Activated T-helper 1 cell treated with anti-CD3 and anti-CD28 coated beads, Interleukin-12 subunit alpha, Interleukin-12 subunit beta, Interleukin-2, Interleukin-4 antibody, amounts not matched to agents 30 ng/mL and 10 ng/mL and 1 ng/mL, durations not matched to agents 14 hours and 24 hours and 36 hours (primary cell): ENCODE measurements around the gene DIO1. TPM values are rescaled to one million over a fixed set of nuclear protein-coding genes. Genes with fewer than 3 reads are reported as not detected.

Experiments used
- DNase-seq: peaks from one replicate; pipeline ENCODE4 v3.0.0; 2021; ENCODE audit warnings: low spot score
- H3K27ac Mint-ChIP-seq: one replicate; pipeline ENCODE4 v1.8.0; 2021; ENCODE audit warnings: mild to moderate bottlenecking, mixed read lengths
- H3K27me3 Mint-ChIP-seq: one replicate; pipeline ENCODE4 v1.8.0; 2022; ENCODE audit warnings: mild to moderate bottlenecking, moderate library complexity, mixed read lengths; ENCODE audit not compliant: insufficient read depth
- H3K36me3 Mint-ChIP-seq: one replicate; pipeline ENCODE4 v1.8.0; 2021; ENCODE audit warnings: low read depth, mixed read lengths
- H3K4me1 Mint-ChIP-seq: one replicate; pipeline ENCODE4 v1.8.0; 2021; ENCODE audit warnings: low read depth, mixed read lengths
- H3K4me3 Mint-ChIP-seq: one replicate; pipeline ENCODE4 v1.8.0; 2021; ENCODE audit warnings: mild to moderate bottlenecking, moderate library complexity, mixed read lengths
- H3K9me3 Mint-ChIP-seq: one replicate; pipeline ENCODE4 v1.8.0; 2021; ENCODE audit warnings: mixed read lengths
- intact Hi-C: fragments of 100-400 bp; cut with micrococcal nuclease; formaldehyde crosslinking; loops from one replicate; pipeline ENCODE4 v1.15.1; 2024
- total RNA-seq: library from RNA; stranded (reverse); gene quantifications from 2 replicates; pipeline ENCODE4 v1.2.3, GENCODE V29; 2022

Gene DIO1
- total RNA-seq, 1 donor from 2014 or later = not detected

DNA sequence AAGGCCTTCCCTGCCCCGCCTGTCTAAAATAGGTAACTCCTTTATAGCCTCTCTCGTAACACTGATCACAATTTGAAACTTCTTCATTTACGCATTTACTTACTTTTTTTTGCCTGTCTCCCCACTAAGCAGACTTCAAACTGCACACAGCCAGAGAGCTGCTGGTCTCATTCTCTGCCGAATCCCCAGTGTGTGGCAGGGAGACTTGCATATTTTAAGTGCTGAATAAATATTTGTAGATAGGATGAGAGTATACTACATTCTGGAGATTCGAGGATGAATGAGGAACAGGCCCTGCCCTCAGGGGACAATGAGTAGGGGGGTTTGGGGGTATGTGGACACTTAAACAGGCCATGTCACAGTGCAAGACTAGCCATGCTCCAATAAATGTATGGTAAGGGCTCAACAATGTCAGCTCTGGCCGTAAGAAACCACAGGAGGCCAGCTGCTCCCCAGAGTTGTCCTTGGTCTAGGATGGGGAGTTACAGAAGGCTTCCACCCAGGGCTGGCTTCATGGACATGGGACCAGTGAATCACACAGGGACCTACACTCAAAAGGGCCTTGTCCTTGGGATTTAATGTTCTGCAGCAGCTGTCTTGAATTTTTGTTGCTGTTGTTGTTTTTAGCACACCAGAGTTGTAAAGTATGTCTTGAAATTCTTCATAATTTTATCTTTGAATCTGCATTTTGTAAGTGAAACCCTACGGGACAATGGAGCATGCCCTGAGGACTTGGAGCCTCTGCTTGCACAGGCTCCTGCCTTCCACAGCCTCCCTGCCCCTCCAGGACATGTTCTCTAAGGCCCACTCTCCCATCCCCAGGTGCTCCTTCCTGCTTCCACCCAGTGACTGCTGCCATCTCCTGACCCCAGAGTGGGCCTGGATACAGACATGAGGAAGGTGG lies 8.5 kb downstream of the DIO1 start:
- H3K4me1 Mint-ChIP-seq = peaks cover 11% of the 10 kb centered on the region
- H3K27ac Mint-ChIP-seq = no peak overlapping the region
- H3K27me3 Mint-ChIP-seq = no peaks in the 10 kb centered on the region
- no peaks in the 10 kb centered on the region for H3K36me3 Mint-ChIP-seq
- no peaks in the 10 kb centered on the region for H3K9me3 Mint-ChIP-seq
- intact Hi-C loops = no loop called here
- no peak overlapping the region for H3K4me3 Mint-ChIP-seq
- DNase-seq = no peak

DNA sequence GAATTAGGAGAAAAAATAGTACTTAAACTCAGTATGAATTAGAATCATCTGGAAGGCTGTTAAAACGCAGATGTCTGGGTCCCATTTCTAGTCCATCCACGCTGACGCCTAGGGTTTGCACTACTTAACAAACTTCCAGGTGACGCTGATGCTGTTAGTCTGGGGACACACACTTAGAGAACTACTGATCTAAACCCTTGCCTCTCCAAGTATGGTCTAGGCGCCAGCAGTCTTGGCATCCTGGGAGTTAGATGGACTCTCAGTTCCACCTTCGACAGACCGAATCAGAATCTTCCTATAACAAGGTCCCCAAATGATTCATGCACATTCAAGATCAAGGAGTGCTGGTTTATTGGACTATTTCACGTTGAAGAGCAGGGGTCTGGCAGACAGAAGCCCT lies 11.5 kb downstream of the DIO1 start:
- Mint-ChIP-seq H3K4me3 (no peak overlapping the region), H3K27ac (no peak overlapping the region), H3K9me3 (no peaks in the 10 kb centered on the region), H3K27me3 (no peaks in the 10 kb centered on the region), H3K36me3 (no peaks in the 10 kb centered on the region), H3K4me1 (peaks cover 11% of the 10 kb centered on the region)
- no peak for DNase-seq
- intact Hi-C loops = no loop called here

DNA sequence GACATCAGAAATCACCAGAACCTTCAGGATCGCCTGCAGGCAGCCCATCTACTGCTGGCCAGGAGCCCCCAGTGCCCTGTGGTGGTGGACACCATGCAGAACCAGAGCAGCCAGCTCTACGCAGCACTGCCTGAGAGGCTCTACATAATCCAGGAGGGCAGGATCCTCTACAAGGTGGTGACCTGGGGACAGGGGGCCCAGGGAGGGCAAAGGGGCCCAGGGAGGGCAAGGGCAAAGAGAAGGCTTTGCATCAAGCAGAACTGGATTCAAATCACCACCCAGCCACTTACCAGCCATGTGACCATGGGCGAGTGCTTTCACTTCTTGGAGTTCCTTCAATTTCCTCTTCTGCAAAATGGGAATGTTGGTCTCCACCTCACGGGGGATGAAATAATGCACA lies 12.1 kb downstream of the DIO1 start:
- H3K4me3 Mint-ChIP-seq = no peak overlapping the region
- intact Hi-C loops = no loop called here
- H3K27me3 Mint-ChIP-seq = no peaks in the 10 kb centered on the region

DNA sequence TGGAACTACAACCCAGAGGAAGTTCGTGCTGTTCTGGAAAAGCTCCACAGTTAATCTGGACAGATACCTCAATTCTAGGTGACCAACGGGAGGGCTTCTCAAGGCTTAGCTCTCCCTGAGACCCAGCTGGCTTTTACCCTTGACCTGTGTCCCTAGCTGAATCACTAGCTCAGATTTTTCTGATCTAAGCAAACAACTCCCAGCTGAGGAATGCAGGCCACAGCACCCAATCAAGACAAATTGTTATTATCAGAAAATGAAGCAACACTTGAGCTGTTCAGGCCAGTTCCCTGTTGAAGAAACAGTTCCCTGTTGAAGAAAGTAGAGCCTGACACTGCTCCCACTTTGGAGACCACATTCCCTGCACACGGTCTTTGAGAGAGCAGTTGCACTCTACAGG lies 16.0 kb downstream of the DIO1 start:
- no peak overlapping the region for H3K4me3 Mint-ChIP-seq
- no peak for DNase-seq
- peaks cover under 1% of the 10 kb centered on the region for H3K4me1 Mint-ChIP-seq
- no peaks in the 10 kb centered on the region for H3K27me3 Mint-ChIP-seq
- intact Hi-C loops = no loop called here
- H3K27ac Mint-ChIP-seq = no peak overlapping the region
- peaks cover 5% of the 10 kb centered on the region for H3K36me3 Mint-ChIP-seq
- H3K9me3 Mint-ChIP-seq = no peaks in the 10 kb centered on the region

More for the DNA sequence above, 12.1 kb downstream of the DIO1 start:
- no peak for DNase-seq
- H3K4me1 Mint-ChIP-seq = peaks cover 5% of the 10 kb centered on the region
- H3K9me3 Mint-ChIP-seq = no peaks in the 10 kb centered on the region
- no peak overlapping the region for H3K27ac Mint-ChIP-seq
- no peaks in the 10 kb centered on the region for H3K36me3 Mint-ChIP-seq

DNA sequence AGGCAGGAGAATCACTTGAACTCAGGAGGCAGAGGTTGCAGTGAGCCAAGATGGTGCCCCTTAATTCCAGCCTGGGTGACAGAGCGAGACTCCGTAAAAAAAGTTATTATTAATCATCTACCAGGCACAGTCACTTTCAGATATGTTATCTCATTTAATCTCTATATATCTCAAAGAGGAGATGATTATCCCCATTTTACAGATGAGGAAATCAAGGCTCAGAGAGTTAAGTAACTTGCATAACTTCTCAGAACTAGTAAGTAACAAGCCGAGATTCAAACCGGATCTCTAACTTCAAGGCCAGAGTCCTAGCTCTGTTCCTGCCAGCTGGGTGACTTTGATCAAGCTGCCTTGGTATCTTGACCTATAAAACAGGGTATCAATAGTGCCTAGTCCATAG lies 17.5 kb downstream of the DIO1 start:
- no peak for DNase-seq
- Mint-ChIP-seq H3K4me1 (peaks cover 16% of the 10 kb centered on the region), H3K9me3 (no peaks in the 10 kb centered on the region), H3K4me3 (no peak overlapping the region), H3K27me3 (no peaks in the 10 kb centered on the region), H3K36me3 (peaks cover 13% of the 10 kb centered on the region), H3K27ac (no peak overlapping the region)
- intact Hi-C loops = no loop called here

DNA sequence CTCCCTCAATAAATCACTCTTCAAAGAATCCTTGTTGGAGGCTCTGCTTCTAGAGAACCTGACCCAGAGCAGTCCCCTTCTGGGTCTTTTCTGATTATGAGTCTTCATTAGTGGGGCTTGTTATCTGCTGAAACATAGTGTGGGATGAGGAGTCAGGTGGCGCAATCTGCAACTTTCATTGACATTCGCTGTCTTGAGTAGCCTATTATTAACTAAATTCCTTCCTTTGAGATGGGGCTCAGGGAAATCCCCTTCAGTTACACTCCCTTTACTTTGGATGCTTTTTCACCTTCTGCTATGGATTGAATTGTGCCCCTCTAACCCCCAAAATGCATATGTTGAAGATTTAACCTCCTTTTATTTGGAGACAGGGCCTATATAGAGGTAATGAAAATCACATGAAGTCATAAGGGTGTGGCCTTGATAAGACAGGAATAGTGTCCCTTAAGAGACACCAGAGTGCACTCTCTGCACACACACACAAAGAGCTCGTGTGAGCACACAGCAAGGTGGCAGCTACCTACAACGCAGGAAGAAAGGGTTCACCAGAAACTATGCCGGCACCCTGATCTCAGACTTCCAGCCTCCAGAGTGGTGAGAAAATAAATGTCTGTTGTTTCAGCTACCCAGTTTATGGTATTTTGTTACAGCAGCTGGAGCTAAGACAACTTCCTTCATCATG lies 19.5 kb downstream of the DIO1 start:
- H3K9me3 Mint-ChIP-seq = no peaks in the 10 kb centered on the region
- H3K27me3 Mint-ChIP-seq = no peaks in the 10 kb centered on the region
- peaks cover 34% of the 10 kb centered on the region for H3K4me1 Mint-ChIP-seq
- H3K36me3 Mint-ChIP-seq = peaks cover 16% of the 10 kb centered on the region
- no peak overlapping the region for H3K4me3 Mint-ChIP-seq
- intact Hi-C loops = no loop called here
- DNase-seq = no peak
- H3K27ac Mint-ChIP-seq = no peak overlapping the region

DNA sequence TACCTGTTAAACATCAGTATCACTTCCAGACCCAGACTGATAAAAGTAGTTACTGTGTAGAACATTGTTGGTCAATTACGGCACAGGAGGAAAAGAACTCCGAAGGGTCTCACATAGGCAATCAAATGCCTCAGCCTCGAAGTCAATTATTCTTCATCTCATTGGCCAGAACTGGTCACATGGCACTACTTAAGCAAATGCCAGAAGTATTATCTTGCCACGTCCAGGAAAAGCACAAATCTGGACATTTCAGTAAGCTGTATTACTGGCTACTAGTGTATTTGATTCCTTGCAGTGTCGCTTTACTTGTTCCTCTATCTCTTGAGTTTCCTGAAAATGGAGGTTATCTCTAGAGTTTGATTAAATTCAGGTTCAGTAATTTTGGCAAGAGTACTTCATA lies 24.4 kb downstream of the DIO1 start:
- no peaks in the 10 kb centered on the region for H3K27me3 Mint-ChIP-seq
- intact Hi-C loops = loop anchor here (2.0 kb wide), 1 partner anchor 24 kb away; no protein-coding TSS in a partner anchor
- no peaks in the 10 kb centered on the region for H3K9me3 Mint-ChIP-seq
- H3K4me3 Mint-ChIP-seq = no peak overlapping the region
- no peak for DNase-seq
- no peak overlapping the region for H3K27ac Mint-ChIP-seq
- peaks cover 48% of the 10 kb centered on the region for H3K4me1 Mint-ChIP-seq
- peaks cover 24% of the 10 kb centered on the region for H3K36me3 Mint-ChIP-seq

DNA sequence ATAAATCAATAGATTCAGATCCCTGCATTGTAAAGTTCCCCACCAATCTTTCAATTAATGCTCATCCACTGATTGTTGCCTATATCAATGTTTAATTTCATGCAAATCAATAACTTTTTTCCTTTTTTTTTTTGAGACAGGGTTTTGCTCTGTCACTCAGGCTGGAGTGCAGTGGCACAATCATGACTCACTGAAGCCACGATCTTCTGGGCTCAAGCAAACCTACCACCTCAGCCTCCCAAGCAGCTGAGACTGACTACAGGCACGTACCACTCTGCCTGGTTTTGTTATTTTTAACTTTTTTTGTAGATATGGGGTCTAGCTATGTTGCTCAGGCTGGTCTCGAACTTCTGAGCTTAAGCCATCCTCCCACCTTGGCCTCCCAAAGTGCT lies 25.7 kb downstream of the DIO1 start:
- no peaks in the 10 kb centered on the region for H3K27me3 Mint-ChIP-seq
- H3K27ac Mint-ChIP-seq = peak overlapping the region; percentile 90
- no peak overlapping the region for H3K4me3 Mint-ChIP-seq
- DNase-seq = no peak
- H3K4me1 Mint-ChIP-seq = peaks cover 48% of the 10 kb centered on the region
- intact Hi-C loops = loop anchor here (1.0 to 2.0 kb wide), 2 partner anchors 23 to 30 kb away; partner anchors contain the start of gene YIPF1
- no peaks in the 10 kb centered on the region for H3K9me3 Mint-ChIP-seq
- H3K36me3 Mint-ChIP-seq = peaks cover 26% of the 10 kb centered on the region

DNA sequence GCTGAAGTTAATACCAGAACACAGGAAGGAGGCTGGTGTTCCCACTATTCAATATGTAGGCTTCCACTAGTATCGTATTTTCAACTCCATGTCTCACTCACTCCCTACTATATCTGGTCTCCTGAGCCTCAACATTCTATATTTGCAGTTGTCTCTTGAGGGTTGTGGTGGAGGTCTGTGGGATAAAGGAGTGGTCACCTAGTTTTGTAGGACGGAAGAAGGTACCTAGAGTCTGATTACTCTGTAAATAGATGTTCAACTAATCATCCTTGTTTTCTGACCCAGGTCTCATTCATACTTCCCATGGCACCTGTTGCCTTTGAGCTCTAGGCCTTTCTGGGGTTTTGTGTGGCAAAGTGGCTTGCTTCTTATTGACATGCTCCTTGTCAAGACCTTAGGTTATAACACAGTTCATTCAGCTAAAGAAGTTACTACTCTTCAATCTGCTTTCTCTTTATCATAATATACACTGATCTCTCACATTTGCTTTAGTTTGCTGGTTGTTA lies 33.4 kb downstream of the DIO1 start:
- intact Hi-C loops = no loop called here
- peaks cover 32% of the 10 kb centered on the region for H3K36me3 Mint-ChIP-seq

DNA sequence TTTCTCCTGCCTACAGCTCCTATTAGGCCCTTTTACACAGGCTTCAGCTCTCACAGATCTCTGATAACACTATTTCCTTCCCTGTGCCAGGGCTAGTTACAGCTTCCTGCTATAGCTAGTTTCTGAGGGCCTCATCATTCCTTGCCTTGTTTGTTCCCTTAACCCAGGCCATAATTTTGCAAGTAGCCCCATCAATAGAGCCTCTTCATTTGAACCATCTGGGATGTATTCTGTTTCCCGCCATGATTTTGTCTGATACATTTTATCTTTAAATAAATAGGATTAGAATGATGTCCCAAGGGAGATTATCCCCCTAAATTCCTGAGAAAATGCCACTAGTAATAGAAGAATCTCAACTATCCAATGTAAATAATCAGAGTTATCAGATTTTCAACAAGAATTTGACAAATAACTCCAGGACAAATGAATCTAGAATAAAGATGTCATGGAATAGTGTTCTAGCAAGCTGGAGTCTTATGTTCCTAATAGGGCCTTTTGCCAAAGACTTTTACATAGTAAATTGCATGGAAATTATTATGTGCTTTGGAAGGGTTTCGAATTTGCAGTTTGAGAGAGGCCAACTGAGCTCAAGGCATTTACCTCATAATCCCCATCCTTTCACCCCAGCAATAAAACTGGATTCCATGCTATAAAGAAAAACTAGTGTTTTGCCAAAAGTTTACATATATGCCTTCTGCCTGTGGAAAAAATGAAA lies 35.4 kb downstream of the DIO1 start:
- H3K4me3 Mint-ChIP-seq = no peak overlapping the region
- H3K27ac Mint-ChIP-seq = peak overlapping the region; percentile 3
- no peak for DNase-seq
- H3K4me1 Mint-ChIP-seq = no peaks in the 10 kb centered on the region
- peaks cover 6% of the 10 kb centered on the region for H3K9me3 Mint-ChIP-seq
- intact Hi-C loops = no loop called here
- H3K27me3 Mint-ChIP-seq = no peaks in the 10 kb centered on the region
- peaks cover 36% of the 10 kb centered on the region for H3K36me3 Mint-ChIP-seq

More for the DNA sequence above, 33.4 kb downstream of the DIO1 start:
- H3K27ac Mint-ChIP-seq = no peak overlapping the region
- H3K4me1 Mint-ChIP-seq = no peaks in the 10 kb centered on the region
- H3K4me3 Mint-ChIP-seq = no peak overlapping the region
- no peaks in the 10 kb centered on the region for H3K27me3 Mint-ChIP-seq
- DNase-seq = no peak
- H3K9me3 Mint-ChIP-seq = no peaks in the 10 kb centered on the region

DNA sequence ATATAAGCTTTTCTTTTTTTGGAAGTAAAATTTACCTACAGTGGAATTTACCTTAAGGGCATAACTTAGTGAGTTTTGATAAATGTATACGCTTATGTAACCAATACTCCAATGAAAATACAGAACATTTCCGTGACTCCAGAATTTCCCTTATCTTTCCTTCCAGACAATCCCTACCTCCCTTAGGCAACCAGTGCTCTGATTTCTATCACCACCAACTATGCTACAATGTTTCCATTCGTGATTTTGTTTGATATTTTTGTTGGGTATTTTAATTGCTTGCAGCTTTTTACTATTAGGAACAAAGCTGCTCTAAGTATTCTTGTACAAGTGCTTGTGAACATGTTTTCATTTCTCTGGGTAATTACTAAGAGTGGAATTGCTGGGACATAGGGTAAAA lies 36.9 kb downstream of the DIO1 start:
- intact Hi-C loops = no loop called here
- DNase-seq = no peak
- no peaks in the 10 kb centered on the region for H3K4me1 Mint-ChIP-seq
- H3K27ac Mint-ChIP-seq = no peak overlapping the region
- no peaks in the 10 kb centered on the region for H3K27me3 Mint-ChIP-seq
- H3K9me3 Mint-ChIP-seq = peaks cover 6% of the 10 kb centered on the region
- H3K4me3 Mint-ChIP-seq = no peak overlapping the region
- peaks cover 41% of the 10 kb centered on the region for H3K36me3 Mint-ChIP-seq

DNA sequence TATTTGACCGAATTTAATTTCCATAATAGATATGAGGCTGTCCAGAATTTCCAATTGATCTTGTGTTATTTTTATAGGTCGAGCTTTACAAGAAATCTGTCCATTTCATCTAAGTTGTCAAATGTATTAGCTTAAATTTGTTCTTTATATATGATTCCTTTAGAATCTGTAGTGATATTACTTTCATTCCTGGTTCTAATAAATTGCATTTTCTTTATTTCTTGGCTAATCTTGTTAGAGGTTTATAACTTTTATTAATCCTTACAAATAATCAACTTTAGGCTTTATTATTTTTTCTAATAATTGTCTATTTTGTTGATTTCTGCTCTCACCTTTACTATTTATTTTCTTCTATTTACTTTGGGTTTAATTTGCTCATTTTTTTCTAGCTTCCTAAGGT lies 37.5 kb downstream of the DIO1 start:
- Mint-ChIP-seq H3K4me1 (no peaks in the 10 kb centered on the region), H3K36me3 (peaks cover 44% of the 10 kb centered on the region), H3K4me3 (no peak overlapping the region), H3K27me3 (no peaks in the 10 kb centered on the region), H3K9me3 (peaks cover 6% of the 10 kb centered on the region), H3K27ac (no peak overlapping the region)
- no peak for DNase-seq
- intact Hi-C loops = no loop called here
